ENCODE data around the gene SUB1.
"Not testable (repeated sequence)": the region's sequence is repeated elsewhere in the genome, so short reads cannot be mapped to it uniquely, and the experiment has no call there.

Gene SUB1

DNA sequence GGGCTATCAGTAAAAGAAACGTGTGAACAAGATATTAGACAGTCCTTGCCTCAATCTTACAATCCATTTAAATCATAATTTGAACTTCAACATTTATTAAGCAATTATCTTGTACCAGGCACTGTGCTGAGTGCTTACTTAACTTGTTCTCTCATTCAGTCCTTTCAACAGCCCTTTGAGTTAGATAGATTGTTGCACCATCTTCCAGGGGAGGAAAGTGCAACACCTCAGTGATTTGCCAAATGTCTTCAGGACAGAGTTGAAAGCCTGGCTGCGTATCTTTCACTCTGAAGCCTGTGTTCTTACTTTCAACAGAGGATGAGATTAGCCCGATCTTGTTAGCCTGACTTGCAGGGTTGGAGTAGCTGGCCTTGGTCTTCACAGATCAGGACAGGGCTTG, 34.2 kb upstream of the SUB1 start (continued):
- TF ChIP-seq, protein P1, sequence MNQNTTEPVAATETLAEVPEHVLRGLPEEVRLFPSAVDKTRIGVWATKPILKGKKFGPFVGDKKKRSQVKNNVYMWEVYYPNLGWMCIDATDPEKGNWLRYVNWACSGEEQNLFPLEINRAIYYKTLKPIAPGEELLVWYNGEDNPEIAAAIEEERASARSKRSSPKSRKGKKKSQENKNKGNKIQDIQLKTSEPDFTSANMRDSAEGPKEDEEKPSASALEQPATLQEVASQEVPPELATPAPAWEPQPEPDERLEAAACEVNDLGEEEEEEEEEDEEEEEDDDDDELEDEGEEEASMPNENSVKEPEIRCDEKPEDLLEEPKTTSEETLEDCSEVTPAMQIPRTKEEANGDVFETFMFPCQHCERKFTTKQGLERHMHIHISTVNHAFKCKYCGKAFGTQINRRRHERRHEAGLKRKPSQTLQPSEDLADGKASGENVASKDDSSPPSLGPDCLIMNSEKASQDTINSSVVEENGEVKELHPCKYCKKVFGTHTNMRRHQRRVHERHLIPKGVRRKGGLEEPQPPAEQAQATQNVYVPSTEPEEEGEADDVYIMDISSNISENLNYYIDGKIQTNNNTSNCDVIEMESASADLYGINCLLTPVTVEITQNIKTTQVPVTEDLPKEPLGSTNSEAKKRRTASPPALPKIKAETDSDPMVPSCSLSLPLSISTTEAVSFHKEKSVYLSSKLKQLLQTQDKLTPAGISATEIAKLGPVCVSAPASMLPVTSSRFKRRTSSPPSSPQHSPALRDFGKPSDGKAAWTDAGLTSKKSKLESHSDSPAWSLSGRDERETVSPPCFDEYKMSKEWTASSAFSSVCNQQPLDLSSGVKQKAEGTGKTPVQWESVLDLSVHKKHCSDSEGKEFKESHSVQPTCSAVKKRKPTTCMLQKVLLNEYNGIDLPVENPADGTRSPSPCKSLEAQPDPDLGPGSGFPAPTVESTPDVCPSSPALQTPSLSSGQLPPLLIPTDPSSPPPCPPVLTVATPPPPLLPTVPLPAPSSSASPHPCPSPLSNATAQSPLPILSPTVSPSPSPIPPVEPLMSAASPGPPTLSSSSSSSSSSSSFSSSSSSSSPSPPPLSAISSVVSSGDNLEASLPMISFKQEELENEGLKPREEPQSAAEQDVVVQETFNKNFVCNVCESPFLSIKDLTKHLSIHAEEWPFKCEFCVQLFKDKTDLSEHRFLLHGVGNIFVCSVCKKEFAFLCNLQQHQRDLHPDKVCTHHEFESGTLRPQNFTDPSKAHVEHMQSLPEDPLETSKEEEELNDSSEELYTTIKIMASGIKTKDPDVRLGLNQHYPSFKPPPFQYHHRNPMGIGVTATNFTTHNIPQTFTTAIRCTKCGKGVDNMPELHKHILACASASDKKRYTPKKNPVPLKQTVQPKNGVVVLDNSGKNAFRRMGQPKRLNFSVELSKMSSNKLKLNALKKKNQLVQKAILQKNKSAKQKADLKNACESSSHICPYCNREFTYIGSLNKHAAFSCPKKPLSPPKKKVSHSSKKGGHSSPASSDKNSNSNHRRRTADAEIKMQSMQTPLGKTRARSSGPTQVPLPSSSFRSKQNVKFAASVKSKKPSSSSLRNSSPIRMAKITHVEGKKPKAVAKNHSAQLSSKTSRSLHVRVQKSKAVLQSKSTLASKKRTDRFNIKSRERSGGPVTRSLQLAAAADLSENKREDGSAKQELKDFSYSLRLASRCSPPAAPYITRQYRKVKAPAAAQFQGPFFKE (tag by site-specific recombination; IDR thresholded peaks at IDR 0.05; ENCODE audit: borderline replicate concordance), result no peak
- no peak for TF ChIP-seq ZNF266 (tag by site-specific recombination; IDR thresholded peaks at IDR 0.05; ENCODE audit: low read depth)
- TF ChIP-seq RBAK (tag by site-specific recombination; IDR thresholded peaks at IDR 0.05), result no peak
- TF ChIP-seq, protein P2, sequence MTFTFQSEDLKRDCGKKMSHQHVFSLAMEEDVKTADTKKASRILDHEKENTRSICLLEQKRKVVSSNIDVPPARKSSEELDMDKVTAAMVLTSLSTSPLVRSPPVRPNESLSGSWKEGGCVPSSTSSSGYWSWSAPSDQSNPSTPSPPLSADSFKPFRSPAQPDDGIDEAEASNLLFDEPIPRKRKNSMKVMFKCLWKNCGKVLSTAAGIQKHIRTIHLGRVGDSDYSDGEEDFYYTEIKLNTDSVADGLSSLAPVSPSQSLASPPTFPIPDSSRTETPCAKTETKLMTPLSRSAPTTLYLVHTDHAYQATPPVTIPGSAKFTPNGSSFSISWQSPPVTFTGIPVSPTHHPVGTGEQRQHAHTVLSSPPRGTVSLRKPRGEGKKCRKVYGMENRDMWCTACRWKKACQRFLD (tag by site-specific recombination; IDR thresholded peaks at IDR 0.05), result no peak
- TF ChIP-seq ZNF660 (tag by site-specific recombination; IDR thresholded peaks at IDR 0.05), result no peak

DNA sequence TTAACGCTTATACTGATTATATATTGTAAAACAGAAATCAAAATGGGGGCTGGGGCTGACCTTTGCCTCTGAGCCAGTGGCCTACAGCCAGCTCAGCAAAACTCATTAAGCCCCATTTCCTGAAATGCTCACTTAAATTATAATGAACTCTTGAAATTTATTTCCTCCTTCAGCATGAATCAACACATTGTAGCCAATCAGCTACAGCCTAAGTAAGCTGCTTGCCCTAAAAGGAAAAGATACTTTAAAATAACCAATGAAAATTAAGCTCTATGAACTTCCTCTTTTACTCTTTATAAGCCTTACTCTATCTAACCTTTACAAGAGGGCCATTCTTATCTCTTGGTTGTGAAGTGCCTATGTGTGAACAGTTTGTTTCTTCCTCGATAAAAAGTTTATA, 33.5 kb upstream of the SUB1 start:
- Histone ChIP-seq H3K9me3 (ENCODE audit: control insufficient read depth, insufficient read depth, low read depth, low read length) (no peaks in the 10 kb centered on the region), H3K27ac (ENCODE audit: extremely low read depth, low read depth, low read length) (no peak overlapping the region), H3K36me3 (ENCODE audit: control insufficient read depth in 2 of 2, insufficient read depth in 1 of 2, low read length in 2 of 2) (no peaks in the 10 kb centered on the region), H3K4me3 (ENCODE audit: low read depth, low read length) (no peak overlapping the region), H3K4me1 (ENCODE audit: control insufficient read depth, insufficient read depth, low read length) (no peaks in the 10 kb centered on the region)
- POLR2A ChIA-PET, result no interaction called here
- CTCF ChIA-PET, result interaction anchor here (1.1 kb wide), 1 partner anchor 38 kb away, joined by 5 read pairs; no protein-coding TSS in a partner anchor
- no peak for TF ChIP-seq ZNF768 (tag by site-specific recombination; IDR thresholded peaks at IDR 0.05)
- TF ChIP-seq ZNF792 (tag by site-specific recombination; IDR thresholded peaks at IDR 0.05), result no peak
- TF ChIP-seq TCF7L2 (IDR thresholded peaks at IDR 0.05; ENCODE audit: borderline replicate concordance, low read depth, low read length), result no peak
- no peak for TF ChIP-seq ZNF501 (tag by site-specific recombination; IDR thresholded peaks at IDR 0.05)
- TF ChIP-seq ZNF121 (tag by site-specific recombination; IDR thresholded peaks at IDR 0.05), result no peak
- no peak for TF ChIP-seq ZNF391 (tag by site-specific recombination; IDR thresholded peaks at IDR 0.05; ENCODE audit: borderline replicate concordance, low read depth)
- TF ChIP-seq, protein P3, sequence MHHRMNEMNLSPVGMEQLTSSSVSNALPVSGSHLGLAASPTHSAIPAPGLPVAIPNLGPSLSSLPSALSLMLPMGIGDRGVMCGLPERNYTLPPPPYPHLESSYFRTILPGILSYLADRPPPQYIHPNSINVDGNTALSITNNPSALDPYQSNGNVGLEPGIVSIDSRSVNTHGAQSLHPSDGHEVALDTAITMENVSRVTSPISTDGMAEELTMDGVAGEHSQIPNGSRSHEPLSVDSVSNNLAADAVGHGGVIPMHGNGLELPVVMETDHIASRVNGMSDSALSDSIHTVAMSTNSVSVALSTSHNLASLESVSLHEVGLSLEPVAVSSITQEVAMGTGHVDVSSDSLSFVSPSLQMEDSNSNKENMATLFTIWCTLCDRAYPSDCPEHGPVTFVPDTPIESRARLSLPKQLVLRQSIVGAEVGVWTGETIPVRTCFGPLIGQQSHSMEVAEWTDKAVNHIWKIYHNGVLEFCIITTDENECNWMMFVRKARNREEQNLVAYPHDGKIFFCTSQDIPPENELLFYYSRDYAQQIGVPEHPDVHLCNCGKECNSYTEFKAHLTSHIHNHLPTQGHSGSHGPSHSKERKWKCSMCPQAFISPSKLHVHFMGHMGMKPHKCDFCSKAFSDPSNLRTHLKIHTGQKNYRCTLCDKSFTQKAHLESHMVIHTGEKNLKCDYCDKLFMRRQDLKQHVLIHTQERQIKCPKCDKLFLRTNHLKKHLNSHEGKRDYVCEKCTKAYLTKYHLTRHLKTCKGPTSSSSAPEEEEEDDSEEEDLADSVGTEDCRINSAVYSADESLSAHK (tag by site-specific recombination; IDR thresholded peaks at IDR 0.05), result no peak
- no peak for TF ChIP-seq ZNF10 (tag by site-specific recombination; IDR thresholded peaks at IDR 0.05)
- no peak for TF ChIP-seq ZNF394 (tag by site-specific recombination; IDR thresholded peaks at IDR 0.05; ENCODE audit: borderline replicate concordance)
- TF ChIP-seq, protein P4, sequence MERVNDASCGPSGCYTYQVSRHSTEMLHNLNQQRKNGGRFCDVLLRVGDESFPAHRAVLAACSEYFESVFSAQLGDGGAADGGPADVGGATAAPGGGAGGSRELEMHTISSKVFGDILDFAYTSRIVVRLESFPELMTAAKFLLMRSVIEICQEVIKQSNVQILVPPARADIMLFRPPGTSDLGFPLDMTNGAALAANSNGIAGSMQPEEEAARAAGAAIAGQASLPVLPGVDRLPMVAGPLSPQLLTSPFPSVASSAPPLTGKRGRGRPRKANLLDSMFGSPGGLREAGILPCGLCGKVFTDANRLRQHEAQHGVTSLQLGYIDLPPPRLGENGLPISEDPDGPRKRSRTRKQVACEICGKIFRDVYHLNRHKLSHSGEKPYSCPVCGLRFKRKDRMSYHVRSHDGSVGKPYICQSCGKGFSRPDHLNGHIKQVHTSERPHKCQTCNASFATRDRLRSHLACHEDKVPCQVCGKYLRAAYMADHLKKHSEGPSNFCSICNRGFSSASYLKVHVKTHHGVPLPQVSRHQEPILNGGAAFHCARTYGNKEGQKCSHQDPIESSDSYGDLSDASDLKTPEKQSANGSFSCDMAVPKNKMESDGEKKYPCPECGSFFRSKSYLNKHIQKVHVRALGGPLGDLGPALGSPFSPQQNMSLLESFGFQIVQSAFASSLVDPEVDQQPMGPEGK (tag by site-specific recombination; IDR thresholded peaks at IDR 0.05), result no peak
- TF ChIP-seq ZNF747 (tag by site-specific recombination; IDR thresholded peaks at IDR 0.05), result no peak
- no peak for TF ChIP-seq ZBTB20 (tag by site-specific recombination; IDR thresholded peaks at IDR 0.05)
- no peak for TF ChIP-seq ZNF366 (tag by site-specific recombination; conservative IDR thresholded peaks at IDR 0.05)
- TF ChIP-seq ZNF155 (tag by site-specific recombination; IDR thresholded peaks at IDR 0.05), result no peak
- TF ChIP-seq YY2 (tag by site-specific recombination; IDR thresholded peaks at IDR 0.05), result no peak

DNA sequence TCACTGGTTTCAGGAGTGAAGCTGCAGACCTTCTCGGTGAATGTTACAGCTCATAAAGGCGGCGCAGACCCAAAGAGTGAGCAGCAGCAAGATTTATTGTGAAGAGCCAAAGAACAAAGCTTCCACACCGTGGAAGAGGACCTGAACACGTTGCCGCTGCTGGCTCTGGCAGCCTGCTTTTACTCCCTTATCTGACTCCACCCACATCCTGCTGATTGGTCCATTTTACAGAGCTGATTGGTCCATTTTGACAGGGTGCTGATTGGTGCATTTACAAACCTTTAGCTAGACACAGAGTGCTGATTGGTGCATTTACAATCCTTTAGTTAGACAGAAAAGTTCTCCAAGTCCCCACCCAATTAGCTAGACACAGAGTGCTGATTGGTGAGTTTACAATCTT, 32.9 kb upstream of the SUB1 start:
- POLR2A ChIA-PET; H3K27ac ChIP-seq (ENCODE audit: extremely low read depth, low read depth, low read length); H3K4me1 ChIP-seq (ENCODE audit: control insufficient read depth, insufficient read depth, low read length); H3K4me3 ChIP-seq (ENCODE audit: low read depth, low read length); H3K9me3 ChIP-seq (ENCODE audit: control insufficient read depth, insufficient read depth, low read depth, low read length); H3K36me3 ChIP-seq (ENCODE audit: control insufficient read depth in 2 of 2, insufficient read depth in 1 of 2, low read length in 2 of 2): not testable (repeated sequence)
- CTCF ChIA-PET, result interaction anchor here (1.1 kb wide), 1 partner anchor 37 kb away, joined by 5 read pairs; no protein-coding TSS in a partner anchor
